Effector memory CD4-positive, alpha-beta T cell (primary cell): ENCODE data around the gene UBL3.

Experiments
- DNase-seq, 3 donors: peaks; one replicate each; pipeline ENCODE4 v3.0.0-alpha.2; 2020
- H3K27ac ChIP-seq: 2 replicates; pipeline ENCODE4 v1.7.0; 2013; ENCODE audit warnings: mild to moderate bottlenecking, low read length, moderate library complexity; ENCODE audit not compliant: insufficient read depth, poor library complexity, severe bottlenecking
- H3K27me3 ChIP-seq: replicated peaks from 2 replicates; pipeline ENCODE4 v1.7.0; 2013; ENCODE audit warnings: mild to moderate bottlenecking, low read length; ENCODE audit not compliant: insufficient read depth, control insufficient read depth, poor library complexity, severe bottlenecking
- H3K36me3 ChIP-seq: 2 replicates; pipeline ENCODE4 v1.7.0; 2013; ENCODE audit warnings: mild to moderate bottlenecking, low read length, moderate library complexity; ENCODE audit not compliant: control insufficient read depth, insufficient read depth
- H3K4me1 ChIP-seq: 2 replicates; pipeline ENCODE4 v1.7.0; 2013; ENCODE audit warnings: low read length, mild to moderate bottlenecking; ENCODE audit not compliant: control insufficient read depth, insufficient read depth, poor library complexity, severe bottlenecking
- H3K4me3 ChIP-seq: 2 replicates; pipeline ENCODE4 v1.7.0; 2013; ENCODE audit warnings: low read length, low read depth, mild to moderate bottlenecking; ENCODE audit not compliant: insufficient read depth, poor library complexity, severe bottlenecking
- H3K9me3 ChIP-seq: 2 replicates; pipeline ENCODE4 v1.7.0; 2013; ENCODE audit warnings: mild to moderate bottlenecking, low read length, moderate library complexity; ENCODE audit not compliant: control insufficient read depth

UBL3 gene

DNA sequence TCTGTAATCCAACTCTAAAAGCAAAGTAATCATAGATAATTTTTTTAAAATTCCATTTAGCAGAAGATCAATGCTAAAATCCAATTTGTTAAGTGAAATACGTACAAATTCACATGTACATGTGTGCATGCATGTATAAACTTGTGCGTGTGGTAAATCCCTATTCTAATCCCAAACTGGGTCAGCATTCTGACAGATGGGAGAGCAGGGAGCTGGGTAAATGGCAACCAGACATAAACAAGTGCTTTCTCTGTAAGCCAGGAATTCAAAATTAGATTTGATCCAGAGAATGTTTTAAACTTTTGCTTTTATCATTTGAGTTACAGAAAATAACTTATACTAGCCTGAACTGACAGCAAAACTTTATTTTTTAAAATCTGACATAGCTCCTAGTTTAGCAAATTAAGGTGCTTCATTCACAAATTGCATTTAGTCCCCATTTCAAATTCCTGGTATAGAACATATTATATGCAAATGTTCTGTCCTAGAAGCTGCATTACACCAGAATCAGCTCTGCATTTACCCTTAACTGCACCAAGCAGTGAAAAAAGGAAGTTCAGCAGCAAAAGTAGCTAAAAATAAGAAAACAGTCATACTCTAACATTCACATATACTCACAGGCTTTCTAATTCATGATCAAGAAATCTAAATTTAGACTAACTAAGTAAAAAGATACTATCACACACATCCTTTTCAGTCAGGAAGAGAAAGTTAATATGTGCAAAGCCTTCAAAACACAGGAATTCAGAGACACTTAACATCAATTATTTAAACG, 32.6 kb downstream of the UBL3 start:
- H3K36me3 ChIP-seq = no peaks in the 10 kb centered on the region
- H3K27me3 ChIP-seq = no peaks in the 10 kb centered on the region
- no peak overlapping the region for H3K4me3 ChIP-seq
- no peak for DNase-seq
- peaks cover 10% of the 10 kb centered on the region for H3K4me1 ChIP-seq
- H3K9me3 ChIP-seq = no peaks in the 10 kb centered on the region
- H3K27ac ChIP-seq = no peak overlapping the region

GRCh38 chr13:29816715-29817114, 33.7 kb downstream of the UBL3 start:
- Histone ChIP-seq H3K27me3 (no peaks in the 10 kb centered on the region), H3K36me3 (no peaks in the 10 kb centered on the region), H3K27ac (no peak overlapping the region), H3K9me3 (no peaks in the 10 kb centered on the region), H3K4me1 (peaks cover 10% of the 10 kb centered on the region), H3K4me3 (no peak overlapping the region)
- DNase-seq = no peak

DNA sequence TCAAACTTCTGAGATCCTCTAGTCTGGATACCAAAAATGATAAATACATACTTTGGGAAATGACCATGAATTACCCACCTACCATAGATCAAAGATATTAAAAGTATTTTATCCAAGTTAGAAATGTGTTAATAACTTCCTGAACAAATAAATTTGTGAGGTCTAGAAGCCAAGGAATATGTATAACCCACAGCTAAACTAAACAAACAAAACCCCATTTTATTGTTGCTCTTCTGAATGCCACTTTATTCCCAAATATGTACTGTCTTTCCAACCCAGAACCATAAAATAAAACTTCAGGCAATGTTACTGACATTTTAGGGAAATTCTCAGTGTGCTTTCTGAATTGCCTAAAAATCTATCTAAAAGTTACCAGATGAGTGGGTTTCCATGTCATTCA, 35.1 kb downstream of the UBL3 start:
- Histone ChIP-seq H3K27me3 (no peaks in the 10 kb centered on the region), H3K9me3 (no peaks in the 10 kb centered on the region), H3K4me3 (no peak overlapping the region), H3K4me1 (peaks cover 10% of the 10 kb centered on the region), H3K27ac (no peak overlapping the region), H3K36me3 (no peaks in the 10 kb centered on the region)
- DNase-seq = no peak

DNA sequence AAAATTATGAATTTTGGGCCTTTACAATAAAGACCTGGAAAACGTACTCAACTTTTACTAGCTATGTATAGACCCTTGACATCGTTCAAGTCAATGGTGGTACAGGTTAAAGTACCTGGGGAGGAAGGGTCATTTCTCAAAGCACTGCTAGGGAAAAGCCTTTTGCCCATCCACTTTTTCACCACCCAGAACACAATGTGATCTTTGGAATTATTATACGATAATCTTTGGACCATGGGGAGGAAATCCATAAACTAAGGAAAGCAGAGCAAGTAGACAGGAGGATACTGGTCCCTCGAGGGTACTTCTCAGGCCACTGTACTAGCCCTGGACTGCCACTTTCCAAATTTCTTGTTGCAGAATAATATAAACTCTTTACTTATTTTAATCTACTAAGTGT, 39.5 kb downstream of the UBL3 start:
- H3K4me1 ChIP-seq = no peaks in the 10 kb centered on the region

GRCh38 chr13:29810145-29810742, 40.2 kb downstream of the UBL3 start:
- no peaks in the 10 kb centered on the region for H3K36me3 ChIP-seq
- DNase-seq = no peak
- H3K4me1 ChIP-seq = no peaks in the 10 kb centered on the region
- H3K27me3 ChIP-seq = no peaks in the 10 kb centered on the region
- no peaks in the 10 kb centered on the region for H3K9me3 ChIP-seq
- no peak overlapping the region for H3K4me3 ChIP-seq
- no peak overlapping the region for H3K27ac ChIP-seq

More for the DNA sequence above, 39.5 kb downstream of the UBL3 start:
- no peak for DNase-seq
- H3K27me3 ChIP-seq = no peaks in the 10 kb centered on the region
- no peaks in the 10 kb centered on the region for H3K9me3 ChIP-seq
- H3K36me3 ChIP-seq = no peaks in the 10 kb centered on the region
- no peak overlapping the region for H3K4me3 ChIP-seq
- H3K27ac ChIP-seq = no peak overlapping the region

- DNase-seq = no peak
- Histone ChIP-seq H3K27me3 (no peaks in the 10 kb centered on the region), H3K36me3 (no peaks in the 10 kb centered on the region), H3K4me1 (no peaks in the 10 kb centered on the region), H3K4me3 (no peak overlapping the region), H3K27ac (no peak overlapping the region), H3K9me3 (no peaks in the 10 kb centered on the region)
These were observed 42.2 kb downstream of the UBL3 start for GRCh38 chr13:29808264-29808663.

GRCh38 chr13:29805994-29806979, 44.1 kb downstream of the UBL3 start:
- no peaks in the 10 kb centered on the region for H3K36me3 ChIP-seq
- DNase-seq = no peak
- no peak overlapping the region for H3K4me3 ChIP-seq
- H3K4me1 ChIP-seq = no peaks in the 10 kb centered on the region
- no peaks in the 10 kb centered on the region for H3K27me3 ChIP-seq
- no peak overlapping the region for H3K27ac ChIP-seq
- H3K9me3 ChIP-seq = no peaks in the 10 kb centered on the region

GRCh38 chr13:29803221-29803620, 47.2 kb downstream of the UBL3 start:
- H3K9me3 ChIP-seq = no peaks in the 10 kb centered on the region
- no peaks in the 10 kb centered on the region for H3K4me1 ChIP-seq
- no peak overlapping the region for H3K27ac ChIP-seq
- DNase-seq = no peak
- no peaks in the 10 kb centered on the region for H3K27me3 ChIP-seq
- no peaks in the 10 kb centered on the region for H3K36me3 ChIP-seq
- H3K4me3 ChIP-seq = no peak overlapping the region

DNA sequence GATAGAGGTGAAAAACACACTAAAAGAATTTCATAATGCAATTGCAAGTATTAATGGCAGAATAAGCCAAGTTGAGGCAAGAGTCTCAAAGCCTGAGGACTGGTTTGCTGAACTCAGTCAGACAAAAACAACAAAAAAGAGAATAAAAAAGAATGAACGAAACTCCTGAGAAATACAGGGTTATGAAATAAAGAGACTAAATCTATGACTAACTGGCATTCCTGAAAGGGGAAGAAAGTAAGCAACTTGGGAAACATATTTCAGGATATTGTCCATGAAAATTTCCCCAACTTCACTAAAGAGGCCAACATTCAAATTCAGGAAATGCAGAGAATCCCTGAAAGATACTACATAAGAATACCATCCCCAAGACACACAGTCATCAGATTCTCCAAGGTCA, 47.8 kb downstream of the UBL3 start:
- no peaks in the 10 kb centered on the region for H3K9me3 ChIP-seq
- no peak overlapping the region for H3K4me3 ChIP-seq
- H3K27ac ChIP-seq = no peak overlapping the region
- no peaks in the 10 kb centered on the region for H3K27me3 ChIP-seq
- H3K36me3 ChIP-seq = no peaks in the 10 kb centered on the region
- DNase-seq = no peak
- H3K4me1 ChIP-seq = no peaks in the 10 kb centered on the region
